ENCODE results near the gene COA7.

GRCh38 chr1:52681136-52681535 lies 17.0 kb downstream of the COA7 start:
- TF ChIP-seq CTCF (conservative IDR thresholded peaks at IDR 0.05; ENCODE audit: low read depth, low read length), result no peak
- TF ChIP-seq EZH2 (IDR thresholded peaks at IDR 0.05; ENCODE audit: low read length, unreplicated experiment), result no peak
